Thyroid gland (tissue), 4 donors: Measurements from ENCODE around the gene ZNF513. TPM values are rescaled to one million over a fixed set of nuclear protein-coding genes. Genes with fewer than 3 reads are reported as not detected.

ENCODE experiments used
- DNase-seq, 2 donors: peaks; one replicate each; pipeline ENCODE4 v3.0.0-alpha.2; 2019
- H3K27ac ChIP-seq, 3 donors: fragments of 200-600 bp; sonication (generic); 1 replicate in 2 of 3; 2 replicates in 1 of 3; pipeline ENCODE4 v1.5.1; 2016 to 2019; ENCODE audit warnings: mild to moderate bottlenecking in 1 of 3, moderate library complexity in 1 of 3
- H3K27me3 ChIP-seq: fragments of 200-600 bp; sonication (generic); one replicate; pipeline ENCODE4 v1.5.1; 2019
- H3K36me3 ChIP-seq, 2 donors: fragments of 200-600 bp; sonication (generic); one replicate each; pipeline ENCODE4 v1.5.1; 2016 to 2019
- H3K4me1 ChIP-seq, 2 donors: fragments of 200-600 bp; sonication (generic); one replicate each; pipeline ENCODE4 v1.5.1; 2017 to 2019
- H3K4me3 ChIP-seq, 3 donors: fragments of 200-600 bp; sonication (generic); replicated peaks in 1 of 3; 1 replicate in 2 of 3; 2 replicates in 1 of 3; pipeline ENCODE4 v1.5.1; 2016; ENCODE audit warnings: mild to moderate bottlenecking in 1 of 3
- H3K9me3 ChIP-seq: fragments of 200-600 bp; sonication (generic); one replicate; pipeline ENCODE4 v1.5.1; 2017
- CTCF ChIP-seq, 6 experiments: fragments of 200-600 bp in 3 of 6; fragments of 450-650 bp in 3 of 6; sonication (generic) in 3 of 6; IDR thresholded peaks; one replicate each; pipeline ENCODE4 v1.5.1; 2016 to 2019; ENCODE audit warnings: antibody characterized with exemption in 6 of 6, mild to moderate bottlenecking in 2 of 6, inconsistent platforms in 1 of 6, moderate library complexity in 1 of 6
- POLR2A ChIP-seq, 2 donors: fragments of 450-650 bp; IDR thresholded peaks; one replicate each; pipeline ENCODE4 v1.6.1; 2017; ENCODE audit warnings: antibody characterized with exemption in 2 of 2, mild to moderate bottlenecking in 2 of 2, moderate library complexity in 1 of 2
- WGBS, 2 donors: methylation state at CpG; one replicate each; pipeline ENCODE4 v1.1.5; 2017; 5-methylcytosine and 5-hydroxymethylcytosine counted together
- intact Hi-C: fragments of 100-400 bp; cut with DNase I; formaldehyde crosslinking; loops from one replicate; pipeline ENCODE4 v1.15.1; 2023
- total RNA-seq, 4 donors: library from RNA; depleted of rRNA; stranded (reverse); fragments of >200 nt; gene quantifications; one replicate each; pipeline ENCODE4 v1.2.3, GENCODE V29; 2016

ZNF513 gene
- total RNA-seq, 4 donors from 2014 or later: 9.1 to 14.8 (median 9.2) TPM

- 86 to 96% methylated on average over 2 of the region's 2 CpGs for WGBS, 2 donors
- Histone ChIP-seq H3K27ac (no peak overlapping the region), H3K4me1 (peaks cover 2 to 5% of the 10 kb centered on the region in 2 donors), H3K36me3 (peaks cover 39 to 45% of the 10 kb centered on the region in 2 donors), H3K9me3 (no peaks in the 10 kb centered on the region), H3K4me3 (no peak overlapping the region), H3K27me3 (no peaks in the 10 kb centered on the region)
- intact Hi-C loops: no loop called here
- DNase-seq: no peak
- TF ChIP-seq CTCF (IDR thresholded peaks at IDR 0.05): no peak
- TF ChIP-seq POLR2A (IDR thresholded peaks at IDR 0.05): no peak
Observed at GRCh38 chr2:27363933-27364332, 16.6 kb downstream of the ZNF513 start.

GRCh38 chr2:27362678-27363420 lies 17.7 kb downstream of the ZNF513 start:
- no peak for DNase-seq
- WGBS, 2 donors: 92 to 96% methylated on average over 4 of the region's 4 CpGs
- peaks cover 38 to 39% of the 10 kb centered on the region in 2 donors for H3K36me3 ChIP-seq
- no peak overlapping the region for H3K4me3 ChIP-seq
- H3K27me3 ChIP-seq: no peaks in the 10 kb centered on the region
- no peak for TF ChIP-seq POLR2A (IDR thresholded peaks at IDR 0.05)
- TF ChIP-seq CTCF (IDR thresholded peaks at IDR 0.05): no peak
- no peak overlapping the region for H3K27ac ChIP-seq
- H3K4me1 ChIP-seq: peaks cover under 1 to 1% of the 10 kb centered on the region in 2 donors
- H3K9me3 ChIP-seq: no peaks in the 10 kb centered on the region
- intact Hi-C loops: no loop called here

- Histone ChIP-seq H3K27ac (peak within 1 kb of the TSS; percentile 79 to 91 (median 85)), H3K27me3 (no peaks in the 10 kb centered on the region), H3K4me1 (peaks cover 22 to 30% of the 10 kb centered on the region in 2 donors), H3K9me3 (no peaks in the 10 kb centered on the region), H3K36me3 (no peaks in the 10 kb centered on the region), H3K4me3 (peak within 1 kb of the TSS; percentile 33 to 99 (median 73))
- peak; percentile 96 to 97 for DNase-seq
- 0% methylated on average over 48 to 52 of the region's 67 CpGs for WGBS, 2 donors
- peak in 1 of 2 donors; percentile 63 for TF ChIP-seq POLR2A (IDR thresholded peaks at IDR 0.05)
- TF ChIP-seq CTCF (IDR thresholded peaks at IDR 0.05): peak in 3 of 6 experiments; percentile 11 to 31 (median 19)
- intact Hi-C loops: loop anchor here (2.0 to 5.0 kb wide), 2 partner anchors 14 to 34 kb away; partner anchors contain the start of genes EIF2B4, MPV17 and SNX17
Observed at GRCh38 chr2:27356382-27357181, 24.0 kb downstream of the ZNF513 start, which contains the start of gene GTF3C2. Gene GTF3C2 (minus strand): TSS chr2:27356764. CDS start chr2:27343554, 13,210 bp downstream.

GRCh38 chr2:27356056-27356381 lies 24.5 kb downstream of the ZNF513 start:
- intact Hi-C loops: loop anchor here (2.0 to 5.0 kb wide), 2 partner anchors 15 to 34 kb away; partner anchors contain the start of genes EIF2B4, MPV17 and SNX17
- TF ChIP-seq CTCF (IDR thresholded peaks at IDR 0.05) (no peak), POLR2A (IDR thresholded peaks at IDR 0.05) (no peak)

More at GRCh38 chr2:27356056-27356381, 24.5 kb downstream of the ZNF513 start:
- DNase-seq: peak in 1 of 2 donors; percentile 28
- no peaks in the 10 kb centered on the region for H3K9me3 ChIP-seq
- 1% methylated on average over 9 to 12 of the region's 12 CpGs for WGBS, 2 donors
- peak overlapping the region; percentile 33 to 99 (median 73) for H3K4me3 ChIP-seq
- no peaks in the 10 kb centered on the region for H3K36me3 ChIP-seq
- no peaks in the 10 kb centered on the region for H3K27me3 ChIP-seq
- H3K27ac ChIP-seq: peak overlapping the region; percentile 79 to 91 (median 85)
- H3K4me1 ChIP-seq: peaks cover 22 to 30% of the 10 kb centered on the region in 2 donors
